Placental pericyte (primary cell): ENCODE data around the gene EFCAB3. TPM values are rescaled to one million over a fixed set of nuclear protein-coding genes. Genes with fewer than 3 reads are reported as not detected.

ENCODE experiments used
- small RNA-seq: library from RNA; depleted of rRNA; stranded (forward); fragments of <200 nt; gene quantifications from one replicate; pipeline ENCODE3, GENCODE V24; 2012; ENCODE audit warnings: low replicate concordance
- total RNA-seq: library from RNA; depleted of rRNA; stranded (reverse); fragments of >200 nt; gene quantifications from 2 replicates; pipeline ENCODE4 v1.2.3, GENCODE V29; 2012

Gene EFCAB3
- not detected in 2 replicates for total RNA-seq

GRCh38 chr17:62380253-62380652, at the start of gene EFCAB3:
Gene EFCAB3, plus strand, starts transcription at chr17:62380553. Its CDS starts 2,427 bp downstream, at chr17:62382980.

DNA sequence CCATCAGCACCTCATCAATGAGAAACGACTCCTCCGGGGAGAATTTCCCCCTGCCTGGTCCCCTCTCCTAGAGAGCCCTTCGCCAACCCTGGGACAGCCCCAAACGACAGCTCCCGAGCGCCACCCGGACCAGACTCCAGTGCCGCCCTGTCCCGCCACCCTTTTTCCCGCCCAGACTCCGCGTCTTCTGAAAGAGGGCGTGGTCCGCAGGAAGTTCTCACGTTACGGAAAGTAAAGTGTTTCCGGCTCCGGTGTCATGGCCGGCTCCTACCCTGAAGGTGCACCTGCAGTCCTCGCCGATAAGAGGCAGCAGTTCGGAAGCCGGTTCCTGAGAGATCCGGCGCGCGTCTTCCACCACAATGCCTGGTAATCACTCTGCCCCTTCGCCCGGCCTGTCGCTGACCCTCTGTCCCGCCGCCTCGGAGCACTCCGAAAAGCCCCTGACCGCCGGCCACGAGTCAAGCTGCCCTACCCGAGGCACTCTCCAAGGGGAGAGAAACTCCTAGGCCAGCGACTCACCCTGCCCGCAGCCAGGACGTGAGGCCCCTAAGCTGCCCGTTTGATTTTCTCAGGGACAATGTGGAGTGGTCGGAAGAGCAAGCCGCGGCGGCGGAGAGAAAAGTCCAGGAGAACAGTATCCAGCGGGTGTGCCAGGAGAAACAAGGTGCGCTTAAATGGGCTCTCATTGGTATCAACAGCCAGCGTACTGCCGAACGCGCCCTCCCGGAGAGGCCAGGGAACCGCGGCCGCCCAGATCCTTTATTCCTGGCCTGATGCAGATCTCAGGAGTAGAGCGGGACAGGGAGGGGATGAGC, 43.5 kb downstream of the EFCAB3 start, which contains the start of gene METTL2A:
TSS of gene METTL2A (plus strand) at position 251 of the 815 bp plus-strand sequence. CDS start at position 257, 6 bp downstream.

Small RNA genes within 50 kb of the gene (small RNA-seq; reads per million reads assigned to genes)
- gene RNU7-52P = not detected

Other genes with a start within 250 kb of the EFCAB3 start
- gene METTL2A, start 43.3 kb downstream of the EFCAB3 start, total RNA-seq = 13.8 and 26.1 TPM in 2 replicates
- gene TLK2, start 98.3 kb downstream of the EFCAB3 start, total RNA-seq = 55.1 and 62.9 TPM in 2 replicates
- 226 and 308 TPM in 2 replicates for gene MRC2, start 247.1 kb downstream of the EFCAB3 start, total RNA-seq